Measurements from ENCODE around the gene TRIM62.

The TRIM62 gene

DNA sequence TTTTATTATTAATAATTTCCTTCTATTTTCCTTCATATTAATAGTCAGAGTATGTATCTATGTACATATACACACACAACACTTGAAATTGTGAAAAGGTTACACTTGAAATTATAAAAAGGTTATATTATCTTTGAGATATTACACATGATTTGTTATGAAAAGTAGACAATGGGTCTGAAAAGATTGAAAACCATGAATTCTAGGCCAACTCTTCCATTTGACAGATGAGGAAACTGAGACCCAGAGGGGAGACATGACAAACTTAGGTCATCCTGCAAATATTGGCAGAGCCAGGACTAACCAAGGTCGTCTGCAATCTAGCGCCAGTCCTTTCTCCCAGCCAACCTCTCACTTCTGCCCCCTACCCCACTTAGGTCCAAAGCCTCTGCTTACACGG is 33.2 kb downstream of the TRIM62 start:
- in situ Hi-C loops (cut with HindIII; ENCODE audit: low pct_ligation_motif_present, low sequenced_read_pairs) = no loop called here
- TF ChIP-seq, protein P1, sequence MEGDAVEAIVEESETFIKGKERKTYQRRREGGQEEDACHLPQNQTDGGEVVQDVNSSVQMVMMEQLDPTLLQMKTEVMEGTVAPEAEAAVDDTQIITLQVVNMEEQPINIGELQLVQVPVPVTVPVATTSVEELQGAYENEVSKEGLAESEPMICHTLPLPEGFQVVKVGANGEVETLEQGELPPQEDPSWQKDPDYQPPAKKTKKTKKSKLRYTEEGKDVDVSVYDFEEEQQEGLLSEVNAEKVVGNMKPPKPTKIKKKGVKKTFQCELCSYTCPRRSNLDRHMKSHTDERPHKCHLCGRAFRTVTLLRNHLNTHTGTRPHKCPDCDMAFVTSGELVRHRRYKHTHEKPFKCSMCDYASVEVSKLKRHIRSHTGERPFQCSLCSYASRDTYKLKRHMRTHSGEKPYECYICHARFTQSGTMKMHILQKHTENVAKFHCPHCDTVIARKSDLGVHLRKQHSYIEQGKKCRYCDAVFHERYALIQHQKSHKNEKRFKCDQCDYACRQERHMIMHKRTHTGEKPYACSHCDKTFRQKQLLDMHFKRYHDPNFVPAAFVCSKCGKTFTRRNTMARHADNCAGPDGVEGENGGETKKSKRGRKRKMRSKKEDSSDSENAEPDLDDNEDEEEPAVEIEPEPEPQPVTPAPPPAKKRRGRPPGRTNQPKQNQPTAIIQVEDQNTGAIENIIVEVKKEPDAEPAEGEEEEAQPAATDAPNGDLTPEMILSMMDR (IDR thresholded peaks at IDR 0.05; ENCODE audit: low read depth, low read length, missing control alignments) = no peak
- peaks cover 59% of the 10 kb centered on the region for H3K36me3 ChIP-seq (replicated peaks)
- no peak overlapping the region for H3K4me3 ChIP-seq (ENCODE audit: low read depth, low read length)
- H3K27me3 ChIP-seq (replicated peaks) = no peaks in the 10 kb centered on the region
- no peak overlapping the region for H3K27ac ChIP-seq
- no peak for DNase-seq

DNA sequence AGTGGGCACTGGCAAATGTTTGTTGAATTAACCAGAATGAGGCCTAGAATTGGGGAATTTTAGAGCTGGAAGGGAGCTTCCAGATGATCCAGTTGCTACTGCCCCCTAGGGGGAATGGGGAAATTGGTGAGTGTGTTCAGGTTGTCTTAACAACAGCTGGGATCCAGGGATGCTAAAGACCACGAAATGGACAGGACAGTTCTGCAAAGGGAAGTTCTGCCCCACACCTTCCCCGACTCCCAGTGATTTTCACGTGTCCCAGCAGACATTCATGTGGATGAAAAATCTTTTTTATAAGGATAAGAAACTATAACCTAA is 33.9 kb downstream of the TRIM62 start:
- TF ChIP-seq, protein P1 (IDR thresholded peaks at IDR 0.05; ENCODE audit: low read depth, low read length, missing control alignments) = peak; percentile 72
- H3K27me3 ChIP-seq (replicated peaks) = no peaks in the 10 kb centered on the region
- H3K27ac ChIP-seq = no peak overlapping the region
- DNase-seq = peak; percentile 38
- no peak overlapping the region for H3K4me3 ChIP-seq (ENCODE audit: low read depth, low read length)
- in situ Hi-C loops (cut with HindIII; ENCODE audit: low pct_ligation_motif_present, low sequenced_read_pairs) = no loop called here
- peaks cover 59% of the 10 kb centered on the region for H3K36me3 ChIP-seq (replicated peaks)

- no peak overlapping the region for H3K4me3 ChIP-seq (ENCODE audit: low read depth, low read length)
- TF ChIP-seq, protein P1 (IDR thresholded peaks at IDR 0.05; ENCODE audit: low read depth, low read length, missing control alignments) = no peak
- no peaks in the 10 kb centered on the region for H3K27me3 ChIP-seq (replicated peaks)
- no peak overlapping the region for H3K27ac ChIP-seq
- H3K36me3 ChIP-seq (replicated peaks) = peaks cover 62% of the 10 kb centered on the region
- in situ Hi-C loops (cut with HindIII; ENCODE audit: low pct_ligation_motif_present, low sequenced_read_pairs) = no loop called here
- no peak for DNase-seq
Observed at GRCh38 chr1:33147275-33147996, 34.4 kb downstream of the TRIM62 start.

GRCh38 chr1:33146003-33146402 is 35.8 kb downstream of the TRIM62 start:
- H3K27ac ChIP-seq = no peak overlapping the region
- peaks cover 51% of the 10 kb centered on the region for H3K36me3 ChIP-seq (replicated peaks)
- in situ Hi-C loops (cut with HindIII; ENCODE audit: low pct_ligation_motif_present, low sequenced_read_pairs) = no loop called here
- no peaks in the 10 kb centered on the region for H3K27me3 ChIP-seq (replicated peaks)
- H3K4me3 ChIP-seq (ENCODE audit: low read depth, low read length) = no peak overlapping the region
- TF ChIP-seq, protein P1 (IDR thresholded peaks at IDR 0.05; ENCODE audit: low read depth, low read length, missing control alignments) = no peak
- DNase-seq = no peak

GRCh38 chr1:33143698-33144097 is 38.1 kb downstream of the TRIM62 start:
- Histone ChIP-seq H3K4me3 (ENCODE audit: low read depth, low read length) (no peak overlapping the region), H3K27me3 (replicated peaks) (no peaks in the 10 kb centered on the region), H3K27ac (peak overlapping the region; percentile 68), H3K36me3 (replicated peaks) (peaks cover 39% of the 10 kb centered on the region)
- in situ Hi-C loops (cut with HindIII; ENCODE audit: low pct_ligation_motif_present, low sequenced_read_pairs) = no loop called here
- TF ChIP-seq, protein P1 (IDR thresholded peaks at IDR 0.05; ENCODE audit: low read depth, low read length, missing control alignments) = no peak
- DNase-seq = peak; percentile 76

- no peak overlapping the region for H3K4me3 ChIP-seq (ENCODE audit: low read depth, low read length)
- in situ Hi-C loops (cut with HindIII; ENCODE audit: low pct_ligation_motif_present, low sequenced_read_pairs) = no loop called here
- peak overlapping the region; percentile 68 for H3K27ac ChIP-seq
- DNase-seq = no peak
- TF ChIP-seq, protein P1 (IDR thresholded peaks at IDR 0.05; ENCODE audit: low read depth, low read length, missing control alignments) = no peak
- H3K36me3 ChIP-seq (replicated peaks) = peaks cover 37% of the 10 kb centered on the region
- no peaks in the 10 kb centered on the region for H3K27me3 ChIP-seq (replicated peaks)
Observed at GRCh38 chr1:33143176-33143575, 38.7 kb downstream of the TRIM62 start.
